ENCODE results near the gene ZBTB38. TPM values are rescaled to one million over a fixed set of nuclear protein-coding genes. Genes with fewer than 3 reads are reported as not detected.

ZBTB38 gene
- total RNA-seq, 2 experiments from 2014 or later = 8.4 to 12.4 TPM

GRCh38 chr3:141403576-141403975, 35.3 kb downstream of the ZBTB38 start:
- Histone ChIP-seq H3K36me3 (ENCODE audit: insufficient read depth, low read length) (no peaks in the 10 kb centered on the region), H3K4me1 (ENCODE audit: insufficient read depth, low read length, poor library complexity, severe bottlenecking) (no peaks in the 10 kb centered on the region), H3K27ac (ENCODE audit: low read depth, low read length, poor library complexity, severe bottlenecking) (no peak overlapping the region), H3K4me2 (ENCODE audit: low read length) (no peak overlapping the region; the same call in 1 of the 2 replicates), H3K4me3 (ENCODE audit: low read depth, low read length, poor library complexity, severe bottlenecking) (no peak overlapping the region), H3K79me2 (ENCODE audit: insufficient read depth, low read depth, low read length) (no peaks in the 10 kb centered on the region), H3K9me3 (ENCODE audit: low read length) (no peaks in the 10 kb centered on the region), H4K20me1 (ENCODE audit: insufficient read depth, low read length) (no peaks in the 10 kb centered on the region), H2AFZ (ENCODE audit: low read length) (no peak overlapping the region), H3K9me2 (ENCODE audit: insufficient read depth, low read length) (no peaks in the 10 kb centered on the region)
- no TSS peak for BruUV-seq (replicated peaks)
- ChIA-PET POLR2A (interaction anchor here (0.8 to 4.0 kb wide), 5 partner anchors 9 to 84 kb away, joined by 3 to 15 read pairs (median 3); no protein-coding TSS in a partner anchor), CTCF (ENCODE audit: unreplicated experiment) (no interaction called here)
- intact Hi-C loops (cut with micrococcal nuclease; ENCODE audit: unreplicated experiment) = no loop called here
- DNase-seq (ENCODE audit: low spot score) = no peak
- TF ChIP-seq, protein P1, sequence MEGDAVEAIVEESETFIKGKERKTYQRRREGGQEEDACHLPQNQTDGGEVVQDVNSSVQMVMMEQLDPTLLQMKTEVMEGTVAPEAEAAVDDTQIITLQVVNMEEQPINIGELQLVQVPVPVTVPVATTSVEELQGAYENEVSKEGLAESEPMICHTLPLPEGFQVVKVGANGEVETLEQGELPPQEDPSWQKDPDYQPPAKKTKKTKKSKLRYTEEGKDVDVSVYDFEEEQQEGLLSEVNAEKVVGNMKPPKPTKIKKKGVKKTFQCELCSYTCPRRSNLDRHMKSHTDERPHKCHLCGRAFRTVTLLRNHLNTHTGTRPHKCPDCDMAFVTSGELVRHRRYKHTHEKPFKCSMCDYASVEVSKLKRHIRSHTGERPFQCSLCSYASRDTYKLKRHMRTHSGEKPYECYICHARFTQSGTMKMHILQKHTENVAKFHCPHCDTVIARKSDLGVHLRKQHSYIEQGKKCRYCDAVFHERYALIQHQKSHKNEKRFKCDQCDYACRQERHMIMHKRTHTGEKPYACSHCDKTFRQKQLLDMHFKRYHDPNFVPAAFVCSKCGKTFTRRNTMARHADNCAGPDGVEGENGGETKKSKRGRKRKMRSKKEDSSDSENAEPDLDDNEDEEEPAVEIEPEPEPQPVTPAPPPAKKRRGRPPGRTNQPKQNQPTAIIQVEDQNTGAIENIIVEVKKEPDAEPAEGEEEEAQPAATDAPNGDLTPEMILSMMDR (conservative IDR thresholded peaks at IDR 0.05; ENCODE audit: low read length) = no peak
- TF ChIP-seq EZH2phosphoT487 (IDR thresholded peaks at IDR 0.05; ENCODE audit: borderline replicate concordance, low read depth, low read length) = no peak

DNA sequence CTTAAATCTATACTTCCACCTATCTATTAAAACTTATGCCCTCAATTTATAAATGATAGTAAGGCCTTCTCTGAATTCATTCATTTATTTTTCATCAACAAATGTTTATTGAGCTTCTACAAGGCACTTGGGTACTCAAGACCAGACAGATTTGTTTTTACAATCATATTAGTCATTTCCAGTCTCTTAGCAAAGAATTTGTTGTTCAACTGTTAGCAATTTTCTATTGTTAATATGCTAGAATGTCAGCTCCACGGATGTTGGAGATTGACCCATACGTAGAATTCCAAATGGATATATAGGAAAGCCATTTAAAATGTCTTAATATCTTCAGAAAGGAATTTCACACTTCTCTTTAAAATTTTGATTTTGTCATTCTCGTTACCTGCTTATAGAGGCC, 36.7 kb downstream of the ZBTB38 start:
- Histone ChIP-seq H3K36me3 (ENCODE audit: insufficient read depth, low read length) (no peaks in the 10 kb centered on the region), H3K4me1 (ENCODE audit: insufficient read depth, low read length, poor library complexity, severe bottlenecking) (no peaks in the 10 kb centered on the region), H3K4me3 (ENCODE audit: low read depth, low read length, poor library complexity, severe bottlenecking) (no peak overlapping the region), H2AFZ (ENCODE audit: low read length) (no peak overlapping the region), H3K79me2 (ENCODE audit: insufficient read depth, low read depth, low read length) (no peaks in the 10 kb centered on the region), H3K9me3 (ENCODE audit: low read length) (no peaks in the 10 kb centered on the region), H3K27ac (ENCODE audit: low read depth, low read length, poor library complexity, severe bottlenecking) (no peak overlapping the region), H4K20me1 (ENCODE audit: insufficient read depth, low read length) (no peaks in the 10 kb centered on the region), H3K4me2 (ENCODE audit: low read length) (no peak overlapping the region), H3K9me2 (ENCODE audit: insufficient read depth, low read length) (no peaks in the 10 kb centered on the region)
- ChIA-PET CTCF (ENCODE audit: unreplicated experiment) (no interaction called here), POLR2A (interaction anchor here (4.0 kb wide), 1 partner anchor 17 kb away, joined by 15 read pairs; no protein-coding TSS in a partner anchor)
- intact Hi-C loops (cut with micrococcal nuclease; ENCODE audit: unreplicated experiment) = no loop called here
- DNase-seq (ENCODE audit: low spot score) = no peak
- BruUV-seq (replicated peaks) = no TSS peak
- TF ChIP-seq, protein P1 (conservative IDR thresholded peaks at IDR 0.05; ENCODE audit: low read length) = no peak
- no peak for TF ChIP-seq EZH2phosphoT487 (IDR thresholded peaks at IDR 0.05; ENCODE audit: borderline replicate concordance, low read depth, low read length)

GRCh38 chr3:141405591-141405990, 37.3 kb downstream of the ZBTB38 start:
- no peaks in the 10 kb centered on the region for H4K20me1 ChIP-seq (ENCODE audit: insufficient read depth, low read length)
- H3K4me3 ChIP-seq (ENCODE audit: low read depth, low read length, poor library complexity, severe bottlenecking) = no peak overlapping the region
- BruUV-seq (replicated peaks) = no TSS peak
- CTCF ChIA-PET (ENCODE audit: unreplicated experiment) = no interaction called here
- no peaks in the 10 kb centered on the region for H3K79me2 ChIP-seq (ENCODE audit: insufficient read depth, low read depth, low read length)
- no peak overlapping the region for H2AFZ ChIP-seq (ENCODE audit: low read length)
- no peaks in the 10 kb centered on the region for H3K9me2 ChIP-seq (ENCODE audit: insufficient read depth, low read length)
- H3K36me3 ChIP-seq (ENCODE audit: insufficient read depth, low read length) = no peaks in the 10 kb centered on the region
- TF ChIP-seq EZH2phosphoT487 (IDR thresholded peaks at IDR 0.05; ENCODE audit: borderline replicate concordance, low read depth, low read length) = no peak
- TF ChIP-seq, protein P1 (conservative IDR thresholded peaks at IDR 0.05; ENCODE audit: low read length) = no peak
- DNase-seq (ENCODE audit: low spot score) = no peak
- no peak overlapping the region for H3K4me2 ChIP-seq (ENCODE audit: low read length)
- intact Hi-C loops (cut with micrococcal nuclease; ENCODE audit: unreplicated experiment) = no loop called here
- POLR2A ChIA-PET = interaction anchor here (0.5 to 4.0 kb wide), 2 partner anchors 16 to 17 kb away, joined by 4 to 15 read pairs; no protein-coding TSS in a partner anchor
- H3K27ac ChIP-seq (ENCODE audit: low read depth, low read length, poor library complexity, severe bottlenecking) = no peak overlapping the region
- H3K4me1 ChIP-seq (ENCODE audit: insufficient read depth, low read length, poor library complexity, severe bottlenecking) = no peaks in the 10 kb centered on the region
- no peaks in the 10 kb centered on the region for H3K9me3 ChIP-seq (ENCODE audit: low read length)

All from OCI-LY7 (cell line).